ENCODE data around the gene CDH10.

The CDH10 gene

DNA sequence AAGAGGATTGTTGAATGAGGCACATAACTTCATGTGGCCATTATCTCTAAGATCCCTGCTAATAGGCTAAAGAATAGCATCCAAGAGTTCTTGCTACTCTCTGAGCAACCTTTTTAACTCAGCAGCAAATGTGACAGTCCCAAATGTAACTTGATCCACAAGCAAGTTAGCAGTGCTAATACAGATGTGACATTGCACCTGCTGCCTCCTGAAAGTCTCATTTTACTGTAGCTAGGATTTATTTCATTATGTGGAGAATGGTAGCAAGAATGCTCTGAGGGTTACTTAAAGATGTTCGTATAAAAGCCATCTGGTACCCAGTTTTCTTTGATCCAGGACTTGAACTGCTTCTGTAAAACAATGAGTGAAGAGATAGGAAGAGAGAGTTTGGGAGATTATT, 45.8 kb downstream of the CDH10 start:
- no peak for DNase-seq (ENCODE audit: low read depth)

DNA sequence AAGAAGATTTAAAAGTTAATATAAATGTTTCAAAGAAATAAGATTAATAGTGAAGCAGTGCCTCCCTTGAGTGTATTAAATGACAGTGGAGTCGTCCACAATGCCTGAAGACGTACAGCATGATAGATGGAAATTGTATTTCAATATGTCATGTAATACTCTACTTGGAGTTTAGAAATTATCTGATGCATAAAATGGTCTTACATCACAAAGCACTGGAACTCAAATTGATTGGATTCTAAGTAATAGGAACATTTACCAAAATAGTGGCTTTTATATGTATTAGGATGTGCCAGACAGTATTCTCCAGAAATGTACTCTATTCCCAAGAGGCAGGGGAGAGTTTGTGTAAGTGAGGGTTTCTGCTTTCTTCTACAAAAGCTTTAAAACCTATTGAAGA, 49.4 kb downstream of the CDH10 start:
- no peak for DNase-seq (ENCODE audit: low read depth)

DNA sequence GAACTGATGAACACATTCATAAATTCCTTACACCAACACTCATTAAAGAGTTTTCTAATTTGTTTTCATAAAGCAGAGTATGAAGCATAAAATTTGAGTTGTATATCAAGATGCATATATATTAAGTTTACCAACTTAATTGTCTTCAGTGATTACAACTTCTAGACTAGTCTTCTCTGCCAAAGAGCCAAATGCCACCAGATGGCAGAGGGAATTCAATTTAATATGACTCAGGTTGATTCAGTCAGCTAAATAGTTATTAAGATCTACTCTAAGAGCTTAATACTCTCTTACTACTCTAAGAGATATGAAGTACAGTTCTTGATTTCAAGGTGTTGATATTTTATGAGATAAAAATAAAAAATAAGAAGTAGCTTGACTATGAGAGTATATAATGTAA, 53.4 kb downstream of the CDH10 start:
- DNase-seq (ENCODE audit: low read depth): no peak

DNA sequence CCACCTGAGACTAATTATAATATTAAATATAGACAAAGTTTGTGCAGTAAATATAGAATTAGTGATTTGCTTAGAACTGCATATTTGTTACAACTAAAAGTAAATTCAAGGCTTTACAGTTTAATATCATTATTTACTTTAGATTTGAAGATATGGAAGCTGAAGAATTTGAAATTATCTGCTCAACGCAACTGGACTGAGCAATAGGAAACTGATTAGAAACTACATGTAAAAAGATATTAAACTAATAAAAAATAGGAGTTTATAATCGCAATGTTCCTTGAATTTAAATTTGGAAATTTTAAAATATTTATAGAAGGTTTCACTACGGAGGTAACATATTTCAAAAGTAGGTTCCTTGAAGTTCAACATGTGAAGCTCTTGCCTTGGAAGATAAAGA, 55.2 kb downstream of the CDH10 start:
- DNase-seq (ENCODE audit: low read depth): no peak

DNA sequence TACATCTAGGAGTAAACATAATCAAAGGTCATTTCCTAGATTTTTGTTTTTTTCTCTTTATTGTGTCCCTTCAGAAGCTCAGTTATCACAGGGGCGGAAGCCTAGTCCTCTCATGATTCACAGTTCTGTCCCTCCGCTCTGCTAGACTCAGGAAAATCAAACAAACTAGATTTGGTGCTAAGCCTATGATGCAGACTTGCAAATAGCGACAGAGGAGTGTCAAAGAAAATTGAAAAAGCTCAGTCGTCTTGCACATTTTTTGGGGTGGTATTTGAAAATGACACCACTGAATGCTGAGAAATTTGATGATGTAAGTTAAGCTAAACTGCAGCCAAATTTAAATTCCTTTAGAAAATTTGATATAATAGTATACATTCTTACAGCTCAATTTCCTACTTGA, 59.0 kb downstream of the CDH10 start:
- no peak for DNase-seq (ENCODE audit: low read depth)

DNA sequence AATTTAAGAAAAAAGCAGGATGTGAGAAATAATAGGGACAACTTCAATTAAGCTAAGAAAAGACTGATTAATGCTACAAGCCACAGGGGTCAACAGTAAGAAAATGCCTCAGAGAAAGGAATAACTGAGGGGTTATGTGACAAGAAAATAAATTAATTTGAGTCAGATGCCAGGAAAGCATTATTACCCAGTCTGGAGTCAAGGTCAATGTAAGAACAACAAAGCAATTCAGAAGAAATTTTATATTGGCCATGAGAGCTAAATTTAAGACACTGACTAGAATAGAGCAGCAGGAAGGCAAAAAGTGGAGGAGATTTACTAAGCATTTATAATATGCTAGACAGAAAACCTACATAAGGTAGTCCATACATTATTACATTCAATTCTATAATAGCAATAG, 73.5 kb downstream of the CDH10 start:
- DNase-seq (ENCODE audit: low read depth): no peak

DNA sequence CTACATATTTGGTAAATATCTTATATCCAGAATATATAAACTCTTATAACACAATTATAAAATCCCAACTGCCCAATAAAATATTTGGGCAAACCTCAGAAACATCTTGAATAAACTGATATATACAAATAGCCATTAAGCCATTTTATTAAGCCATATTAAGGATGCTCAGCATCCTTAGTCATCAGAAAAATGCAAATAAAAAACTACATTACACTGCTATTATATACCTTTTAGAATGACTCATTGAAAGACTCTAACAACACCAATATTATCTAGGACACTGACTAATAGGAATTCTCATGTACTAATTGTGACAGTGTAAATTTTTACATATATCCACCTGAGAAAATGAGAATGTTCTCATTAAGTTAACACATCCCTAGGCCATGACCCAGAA, 77.8 kb downstream of the CDH10 start:
- no peak for DNase-seq (ENCODE audit: low read depth)

DNA sequence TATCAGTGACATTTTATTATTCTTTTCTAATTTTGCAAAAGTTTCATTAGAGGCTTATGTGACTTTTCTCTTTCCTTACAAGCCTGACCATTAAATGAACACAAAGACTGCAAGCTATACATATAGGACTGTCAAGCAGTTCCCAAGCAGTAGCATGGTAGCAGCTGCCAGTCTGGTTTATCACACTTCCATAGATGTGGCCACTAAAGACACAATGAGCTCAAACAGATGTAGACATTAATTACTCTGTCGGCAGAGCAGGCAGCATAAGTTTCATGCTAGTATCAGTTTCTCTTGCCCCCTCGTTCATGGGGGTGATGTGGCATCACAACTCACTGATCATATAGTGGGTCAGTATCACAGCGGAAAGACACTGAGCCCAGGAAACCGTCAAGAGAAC, 89.5 kb downstream of the CDH10 start:
- no peak for DNase-seq (ENCODE audit: low read depth)

DNA sequence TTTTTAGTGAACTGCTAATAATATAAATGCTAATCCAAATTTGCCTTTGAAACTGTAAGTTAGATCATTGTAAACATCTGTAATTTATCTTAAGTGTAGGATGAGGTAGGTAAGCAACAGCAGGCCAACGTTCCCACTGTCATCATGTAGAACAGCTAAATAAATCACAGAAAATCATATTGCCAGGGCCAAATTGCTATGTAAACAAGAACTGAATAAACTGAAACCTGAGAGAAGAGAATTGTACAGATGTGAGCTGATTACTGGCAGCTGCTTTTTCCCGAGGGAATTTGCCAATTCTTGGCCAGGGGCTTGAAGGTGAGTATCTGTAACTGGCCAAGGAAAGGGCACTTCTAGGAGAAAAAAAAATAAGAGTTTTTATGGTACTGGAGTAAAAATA, 97.6 kb downstream of the CDH10 start:
- DNase-seq (ENCODE audit: low read depth): no peak

DNA sequence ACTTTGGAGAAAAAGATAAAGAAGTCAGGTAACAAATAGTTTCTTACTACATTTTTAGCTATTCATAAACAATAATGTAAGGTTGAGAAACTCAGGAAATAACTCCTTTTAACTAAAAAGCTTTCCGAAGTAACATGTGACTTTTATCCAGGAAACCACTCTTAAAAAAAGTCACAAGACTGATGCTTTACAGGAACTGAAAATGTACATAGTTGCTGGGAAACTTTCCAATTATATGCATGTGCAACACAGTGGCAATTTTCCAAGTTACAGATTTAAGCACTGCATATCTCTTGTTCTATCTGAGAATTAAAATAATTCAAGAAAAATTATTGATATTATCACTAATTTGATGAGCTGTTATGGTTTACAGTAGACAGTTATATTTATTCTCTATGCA, 105.2 kb downstream of the CDH10 start:
- no peak for DNase-seq (ENCODE audit: low read depth)

DNA sequence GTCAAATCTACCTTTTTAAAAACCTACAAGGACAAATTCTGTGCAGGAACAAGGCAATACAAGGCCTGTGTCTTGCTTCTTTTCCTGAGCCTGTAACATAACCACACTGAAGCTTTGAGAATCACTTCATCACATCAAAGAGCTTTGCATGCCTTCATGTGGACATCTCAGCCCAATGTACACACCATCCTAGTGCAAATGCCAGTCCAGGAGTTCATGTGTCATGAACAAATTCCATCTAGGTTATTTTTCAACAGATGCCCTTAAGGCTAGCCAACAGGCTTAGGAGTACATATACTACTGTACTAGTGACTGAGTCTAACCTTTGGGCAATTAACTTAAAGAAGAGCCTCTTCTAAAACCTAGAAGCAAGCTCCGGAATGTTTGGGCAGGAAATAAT, 106.4 kb downstream of the CDH10 start:
- DNase-seq (ENCODE audit: low read depth): no peak

DNA sequence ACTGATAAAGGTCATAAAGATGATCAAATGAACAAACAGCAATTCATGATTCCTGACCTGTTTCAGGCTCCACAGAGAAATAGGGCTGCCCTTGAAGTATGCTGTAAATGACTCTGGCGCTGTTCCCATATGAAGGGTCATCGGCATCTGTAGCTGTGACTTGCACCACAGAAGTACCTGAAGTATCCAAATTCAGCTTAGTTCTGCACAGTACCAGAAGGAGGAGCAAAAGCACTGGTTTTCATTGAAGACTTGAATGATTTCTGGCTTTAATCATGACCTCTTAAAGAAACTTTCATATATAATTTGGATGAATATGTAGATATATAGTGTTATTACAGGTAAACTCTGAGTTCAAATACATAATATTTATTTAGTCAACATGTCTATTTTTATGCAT, 109.1 kb downstream of the CDH10 start:
- DNase-seq (ENCODE audit: low read depth): no peak

DNA sequence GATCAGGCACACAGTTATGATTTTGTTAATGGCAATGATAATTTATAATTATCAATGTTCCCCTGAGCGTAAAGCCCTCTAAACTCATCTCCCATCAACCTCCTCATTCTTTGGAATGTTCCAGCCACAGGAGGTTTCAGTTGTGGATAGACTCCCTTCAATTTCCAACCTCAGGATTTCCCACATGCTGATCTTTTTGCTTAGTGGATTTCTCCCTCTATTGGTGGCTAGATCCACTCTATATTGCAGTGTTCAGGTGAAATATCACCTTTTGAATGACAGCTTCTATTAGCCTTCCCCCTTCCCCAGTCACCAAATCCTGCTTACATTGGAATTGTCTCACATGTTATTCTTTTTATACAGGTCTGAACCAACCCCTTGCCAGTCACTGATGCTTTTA, 113.9 kb downstream of the CDH10 start:
- DNase-seq (ENCODE audit: low read depth): no peak

DNA sequence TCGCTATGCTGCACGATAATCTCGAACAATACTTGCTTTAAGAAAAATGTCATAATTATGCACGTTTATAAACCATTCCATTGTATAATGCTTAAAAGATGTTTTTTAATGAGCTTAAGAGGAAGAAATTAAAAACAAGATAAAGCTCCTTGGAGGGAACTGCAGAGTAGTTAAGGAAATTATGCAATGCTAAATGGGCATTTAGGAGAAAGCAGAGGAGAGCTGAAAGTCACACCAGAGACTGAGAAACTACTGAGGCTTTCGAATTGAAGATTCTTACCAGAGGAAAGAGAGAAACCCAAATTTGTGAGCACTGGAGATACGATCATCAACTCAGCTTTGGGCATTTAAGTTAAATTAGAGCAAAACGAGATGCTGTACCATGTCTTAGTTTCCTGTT, 119.4 kb downstream of the CDH10 start:
- no peak for DNase-seq (ENCODE audit: low read depth)

DNA sequence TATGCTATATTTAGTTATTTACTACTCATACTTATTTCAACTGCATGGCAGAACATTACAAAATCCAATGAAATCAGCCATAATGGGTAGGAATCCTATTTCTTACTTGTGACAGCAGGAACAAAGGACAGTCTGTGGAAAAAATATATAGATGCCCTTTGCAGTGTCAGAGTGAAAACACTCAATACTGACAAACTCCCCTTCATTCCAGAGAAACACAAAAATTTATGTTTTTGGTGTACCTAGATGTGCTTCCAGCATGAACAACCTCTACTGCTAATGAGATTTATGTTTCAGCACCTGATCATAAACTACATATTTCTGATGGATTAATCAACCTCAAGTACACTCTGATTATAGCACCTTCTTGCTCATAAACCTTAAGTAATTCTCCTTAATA, 132.4 kb downstream of the CDH10 start:
- no peak for DNase-seq (ENCODE audit: low read depth)

DNA sequence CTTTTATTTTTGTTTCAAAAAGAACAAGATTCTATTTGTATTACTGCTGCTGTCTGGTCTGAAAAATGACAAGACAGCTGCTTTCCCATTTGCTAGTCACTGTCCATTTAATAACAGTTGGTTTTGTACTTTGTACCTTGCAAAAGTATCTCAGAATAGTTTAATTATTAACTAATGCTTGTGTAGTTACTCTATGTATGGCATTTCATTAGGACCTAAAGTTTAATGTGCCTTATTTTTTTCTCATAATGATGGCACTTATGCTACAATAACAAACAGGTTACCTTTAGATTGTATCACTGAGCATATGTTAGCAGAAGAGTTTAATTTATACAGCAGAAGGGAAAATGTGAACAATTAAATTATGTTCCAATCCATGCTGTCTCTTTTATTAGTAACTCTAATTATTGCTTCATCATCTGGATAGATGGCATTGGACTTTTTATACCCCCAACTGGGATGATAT, 134.2 kb downstream of the CDH10 start:
- no peak for DNase-seq (ENCODE audit: low read depth)

DNA sequence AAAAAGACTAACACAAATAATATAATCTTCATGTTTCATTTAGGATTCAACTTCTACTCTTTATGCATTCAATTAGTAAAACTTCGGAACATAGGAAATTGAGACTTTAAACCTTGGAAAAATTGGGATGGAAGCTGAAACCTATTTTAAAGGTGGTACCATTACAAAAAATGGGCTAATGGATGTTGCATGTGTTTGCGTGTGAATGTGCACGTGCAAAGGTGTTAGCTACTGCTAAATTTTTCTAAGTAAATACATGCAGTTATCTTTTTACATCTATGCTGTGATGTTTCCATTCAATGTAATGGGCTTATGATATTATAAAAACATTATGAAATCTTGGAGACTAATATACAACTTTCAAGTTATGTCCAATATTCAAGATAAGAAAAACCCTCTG, 134.8 kb downstream of the CDH10 start:
- no peak for DNase-seq (ENCODE audit: low read depth)

DNA sequence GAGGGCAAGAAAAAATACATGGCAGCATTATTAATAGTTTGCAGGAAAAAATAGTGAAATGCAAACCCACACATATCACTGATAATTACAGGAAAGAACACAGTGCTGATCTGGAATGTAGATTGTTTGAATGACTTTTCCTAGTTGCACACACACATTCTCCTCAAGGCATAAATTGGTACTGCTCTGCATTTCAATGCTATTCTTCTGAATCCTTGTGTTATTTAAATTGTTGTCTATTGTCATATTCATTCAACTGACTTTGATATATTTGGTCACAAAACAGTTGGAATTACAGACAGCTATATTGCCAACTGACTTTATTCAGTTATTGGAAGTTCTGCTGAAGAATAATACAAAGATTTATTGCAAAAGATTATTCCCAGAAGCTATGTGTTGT, 139.5 kb downstream of the CDH10 start:
- DNase-seq (ENCODE audit: low read depth): no peak

DNA sequence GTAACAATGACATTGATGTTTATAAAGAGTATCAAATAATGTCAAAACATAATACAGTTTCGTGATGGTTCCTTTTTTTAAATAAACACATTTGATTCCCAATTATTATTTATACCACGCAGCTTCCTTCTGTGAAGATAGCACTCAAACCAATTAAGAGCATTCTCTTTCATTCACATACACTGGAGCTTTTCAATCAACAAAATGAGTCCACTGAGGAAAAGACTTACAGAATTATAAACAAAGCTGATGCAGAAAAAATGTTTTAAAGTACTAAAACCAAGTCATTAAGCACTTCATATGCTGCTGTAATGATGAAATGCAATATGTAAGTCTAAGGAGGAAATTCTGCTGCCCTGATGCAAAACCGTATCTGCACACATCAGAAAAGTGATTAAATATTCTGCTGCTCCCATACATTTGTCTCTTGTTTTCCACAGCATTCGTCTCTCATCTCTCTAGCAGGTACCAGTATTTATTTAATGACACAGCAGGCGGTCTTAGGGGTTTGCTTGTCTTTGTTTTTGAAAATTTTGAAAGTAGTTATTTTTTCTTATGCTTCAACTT, 147.1 kb downstream of the CDH10 start:
- DNase-seq (ENCODE audit: low read depth): no peak

DNA sequence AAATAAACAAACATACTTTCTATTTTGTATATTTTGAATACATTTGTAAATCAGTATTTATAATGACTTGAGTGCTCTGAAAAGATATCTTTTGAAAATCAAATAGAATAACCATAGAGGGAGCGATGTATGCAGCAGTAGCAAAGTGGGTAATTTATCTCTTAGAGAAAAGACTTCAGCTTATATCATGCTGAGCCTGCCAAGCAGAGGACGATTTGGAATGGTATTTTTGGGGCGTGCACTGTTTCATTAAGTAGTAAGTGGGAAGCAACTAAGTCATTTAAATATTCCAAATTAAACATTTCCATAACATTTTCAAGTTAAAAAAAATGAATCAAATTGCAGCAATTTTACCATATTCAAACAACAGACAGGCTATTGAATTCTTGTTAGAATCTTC, 147.6 kb downstream of the CDH10 start:
- no peak for DNase-seq (ENCODE audit: low read depth)

DNA sequence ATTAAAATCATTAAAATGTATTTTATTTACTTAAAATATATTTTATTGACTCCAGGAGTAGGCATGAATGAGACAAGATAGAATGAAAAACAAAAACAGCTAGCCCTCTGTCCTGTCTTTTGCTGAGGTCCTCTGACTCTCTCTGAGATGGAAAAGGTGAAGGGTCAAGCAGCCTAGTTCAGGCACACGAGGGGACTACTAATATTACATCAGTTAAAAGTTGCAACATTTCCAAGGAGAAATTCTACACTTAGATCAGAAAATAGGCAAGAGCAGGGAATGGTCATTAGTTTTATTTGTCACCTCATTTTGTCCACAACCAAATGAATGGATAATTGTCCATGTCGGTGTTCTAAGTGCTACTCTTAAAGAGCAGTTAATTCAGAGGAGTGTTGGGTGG, 148.5 kb downstream of the CDH10 start:
- no peak for DNase-seq (ENCODE audit: low read depth)

DNA sequence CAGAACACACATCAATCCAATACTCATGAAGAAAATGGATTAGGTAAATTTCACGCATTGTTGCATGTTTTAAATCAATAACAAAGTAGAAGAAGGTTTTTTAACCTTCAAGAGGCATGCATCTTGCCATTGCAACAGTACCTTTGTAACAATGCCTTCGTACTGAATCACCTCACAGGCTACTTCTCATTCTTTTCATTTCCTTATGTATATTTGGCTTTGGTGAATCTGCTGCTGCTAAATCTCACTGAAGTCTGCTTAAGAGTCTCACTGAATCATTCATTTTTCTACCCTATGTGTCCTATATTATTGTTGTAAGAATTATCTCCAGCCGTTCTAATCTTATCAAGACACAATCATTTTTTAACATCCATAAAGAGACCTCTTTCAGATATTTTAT, 152.5 kb downstream of the CDH10 start:
- DNase-seq (ENCODE audit: low read depth): no peak

DNA sequence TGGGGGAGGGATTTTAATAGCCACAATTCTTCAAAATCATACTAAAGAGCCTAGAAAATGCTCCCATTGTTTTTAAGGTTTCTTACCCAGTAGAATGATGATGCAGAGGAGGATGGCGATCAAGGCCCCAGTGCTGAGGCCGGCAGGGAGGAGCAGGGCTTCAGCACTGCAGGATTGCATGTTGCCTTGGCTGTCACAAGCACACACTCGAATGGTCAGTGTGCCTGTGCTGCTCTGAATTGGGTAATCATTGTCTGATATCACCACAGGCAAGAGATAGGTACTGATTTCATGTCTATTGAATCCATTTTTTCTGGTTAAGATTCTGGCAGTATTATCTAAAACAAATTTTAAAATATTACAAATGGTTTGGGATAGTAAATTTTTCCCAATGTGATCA, 153.3 kb downstream of the CDH10 start:
- DNase-seq (ENCODE audit: low read depth): no peak

DNA sequence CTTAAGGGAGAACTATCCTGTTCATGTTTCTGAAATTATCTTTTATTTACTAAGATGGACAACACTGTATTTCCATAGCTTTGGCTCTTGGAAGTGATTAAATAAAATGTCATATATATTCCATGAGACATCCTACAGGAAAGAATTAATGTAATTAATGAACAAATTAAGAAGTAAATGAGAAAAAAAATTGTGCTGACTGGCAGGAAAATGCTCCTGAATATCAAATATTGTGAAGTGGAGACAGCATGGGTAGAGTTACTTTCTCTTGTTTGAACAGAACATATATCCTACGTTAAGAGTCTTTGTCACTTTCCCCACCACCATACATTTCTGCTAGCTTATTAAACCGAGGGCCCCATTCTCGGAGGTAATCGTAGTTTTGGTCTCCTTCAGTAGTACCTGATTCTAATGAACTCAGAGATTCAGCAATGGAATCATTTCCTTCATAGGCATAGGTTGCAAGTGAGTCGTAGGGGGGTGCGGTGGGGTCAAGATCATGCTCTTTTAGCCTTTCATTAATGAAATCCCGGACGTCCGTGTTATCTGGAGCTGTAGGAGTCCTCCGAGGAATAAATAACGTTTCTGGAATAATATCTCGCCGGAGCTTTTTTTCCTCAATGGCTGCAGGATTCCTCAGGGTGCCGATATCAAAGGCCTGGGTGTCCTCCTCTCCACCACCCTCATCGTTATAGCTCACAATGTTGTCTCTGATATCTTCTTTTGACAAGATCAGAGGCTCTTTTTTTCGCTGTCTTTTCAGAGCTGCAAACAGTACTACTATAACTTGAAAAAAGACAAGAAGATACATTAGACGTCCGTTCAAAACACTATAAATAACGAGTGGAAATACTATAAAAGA, 157.2 kb downstream of the CDH10 start:
- no peak for DNase-seq (ENCODE audit: low read depth)
